OCI-LY3 (cell line): ENCODE results near the gene KAT6B.

ENCODE experiments used
- H2AFZ ChIP-seq: fragments of 200-600, 300-600 bp; shearing (Covaris generic); 2 replicates; pipeline ENCODE4 v1.6.0; 2014; ENCODE audit warnings: antibody characterized with exemption, low read depth, low read length
- H3K27ac ChIP-seq: fragments of 200-600, 300-600 bp; sonication (generic); 2 replicates; pipeline ENCODE4 v1.5.1; 2014; ENCODE audit warnings: mild to moderate bottlenecking, low read length, moderate library complexity, mixed read lengths
- H3K27me3 ChIP-seq: fragments of 200-600, 300-600 bp; sonication (generic); 2 replicates; pipeline ENCODE4 v1.6.1; 2014; ENCODE audit warnings: low read depth, low read length, mixed read lengths
- H3K36me3 ChIP-seq: fragments of 200-600, 300-600 bp; sonication (generic); replicated peaks from 2 replicates; pipeline ENCODE3; 2014; ENCODE audit warnings: low read depth, low read length, mixed read lengths
- H3K4me1 ChIP-seq: fragments of 300-600, 200-600 bp; sonication (generic); 2 replicates; pipeline ENCODE4 v1.6.1; 2014; ENCODE audit warnings: low read length, mixed read lengths
- H3K4me2 ChIP-seq: fragments of 200-600, 300-600 bp; sonication (generic); 2 replicates; pipeline ENCODE4 v1.6.1; 2014; ENCODE audit warnings: low read length, mixed read lengths
- H3K4me3 ChIP-seq: fragments of 300-600, 200-600 bp; sonication (generic); 2 replicates; pipeline ENCODE4 v1.5.1; 2014; ENCODE audit warnings: antibody characterized with exemption, mild to moderate bottlenecking, low read length, moderate library complexity
- H3K79me2 ChIP-seq: fragments of 300-600, 200-600 bp; shearing (Covaris generic); 2 replicates; pipeline ENCODE4 v1.6.1; 2014; ENCODE audit warnings: mild to moderate bottlenecking, low read length, mixed read lengths
- H3K9ac ChIP-seq: fragments of 300-600, 200-600 bp; shearing (Covaris generic); 2 replicates; pipeline ENCODE4 v1.6.0; 2014; ENCODE audit warnings: mild to moderate bottlenecking, low read length, moderate library complexity
- H3K9me3 ChIP-seq: fragments of 200-600, 300-600 bp; shearing (Covaris generic); 2 replicates; pipeline ENCODE4 v1.6.1; 2014; ENCODE audit warnings: low read length, mixed read lengths; ENCODE audit not compliant: insufficient read depth
- H4K20me1 ChIP-seq: fragments of 200-600, 300-600 bp; sonication (generic); 2 replicates; pipeline ENCODE4 v1.6.1; 2016; ENCODE audit warnings: low read length, mixed read lengths; ENCODE audit not compliant: insufficient read depth
- CTCF ChIP-seq: fragments of 200-600, 300-600 bp; sonication (generic); IDR thresholded peaks from 2 replicates; pipeline ENCODE4 v1.5.1; 2014; ENCODE audit warnings: antibody characterized with exemption, low read length, low read depth
- EZH2phosphoT487 ChIP-seq: fragments of 200-600 bp; shearing (Covaris generic); IDR thresholded peaks from 2 replicates; pipeline ENCODE4 v1.6.1; 2018; ENCODE audit warnings: antibody characterized with exemption, mixed run types, low read depth

The KAT6B gene

GRCh38 chr10:74794531-74794930 is 31.9 kb upstream of the KAT6B start:
- H3K79me2 ChIP-seq, result no peaks in the 10 kb centered on the region
- H3K4me2 ChIP-seq, result no peak overlapping the region
- no peaks in the 10 kb centered on the region for H3K36me3 ChIP-seq
- no peak overlapping the region for H3K9ac ChIP-seq
- no peaks in the 10 kb centered on the region for H3K9me3 ChIP-seq
- no peaks in the 10 kb centered on the region for H4K20me1 ChIP-seq
- H3K4me1 ChIP-seq, result peaks cover 9% of the 10 kb centered on the region
- TF ChIP-seq EZH2phosphoT487 (no peak), CTCF (no peak)
- H3K27ac ChIP-seq, result no peak overlapping the region
- no peak overlapping the region for H2AFZ ChIP-seq
- H3K4me3 ChIP-seq, result no peak overlapping the region
- H3K27me3 ChIP-seq, result no peaks in the 10 kb centered on the region

- H3K27me3 ChIP-seq, result no peaks in the 10 kb centered on the region
These were observed 28.9 kb upstream of the KAT6B start for GRCh38 chr10:74797550-74797949.

GRCh38 chr10:74799721-74800221 is 26.6 kb upstream of the KAT6B start:
- H3K4me3 ChIP-seq, result no peak overlapping the region
- no peak overlapping the region for H3K9ac ChIP-seq
- H2AFZ ChIP-seq, result no peak overlapping the region
- no peak for TF ChIP-seq CTCF
- no peaks in the 10 kb centered on the region for H3K27me3 ChIP-seq
- peaks cover 9% of the 10 kb centered on the region for H3K4me1 ChIP-seq
- H3K79me2 ChIP-seq, result no peaks in the 10 kb centered on the region
- no peaks in the 10 kb centered on the region for H3K36me3 ChIP-seq
- no peak overlapping the region for H3K27ac ChIP-seq
- H3K4me2 ChIP-seq, result no peak overlapping the region
- H4K20me1 ChIP-seq, result no peaks in the 10 kb centered on the region
- H3K9me3 ChIP-seq, result no peaks in the 10 kb centered on the region

More at GRCh38 chr10:74797550-74797949, 28.9 kb upstream of the KAT6B start:
- Histone ChIP-seq H3K9me3 (no peaks in the 10 kb centered on the region), H3K9ac (no peak overlapping the region), H3K4me2 (no peak overlapping the region), H4K20me1 (no peaks in the 10 kb centered on the region), H3K79me2 (no peaks in the 10 kb centered on the region), H3K36me3 (no peaks in the 10 kb centered on the region), H3K4me3 (no peak overlapping the region), H2AFZ (no peak overlapping the region), H3K4me1 (peaks cover 9% of the 10 kb centered on the region), H3K27ac (no peak overlapping the region)
- TF ChIP-seq EZH2phosphoT487 (no peak), CTCF (no peak)

GRCh38 chr10:74801447-74801846 is 25.0 kb upstream of the KAT6B start:
- Histone ChIP-seq H3K4me1 (peaks cover under 1% of the 10 kb centered on the region; the same call in 1 of the 2 replicates), H3K9me3 (no peaks in the 10 kb centered on the region), H3K9ac (no peak overlapping the region), H3K27me3 (no peaks in the 10 kb centered on the region), H2AFZ (no peak overlapping the region), H3K4me3 (no peak overlapping the region), H3K4me2 (no peak overlapping the region), H3K27ac (no peak overlapping the region), H3K36me3 (no peaks in the 10 kb centered on the region), H3K79me2 (no peaks in the 10 kb centered on the region), H4K20me1 (no peaks in the 10 kb centered on the region)
- TF ChIP-seq CTCF, result no peak
- TF ChIP-seq EZH2phosphoT487, result no peak
